ENCODE measurements around the gene DGCR8. TPM values are rescaled to one million over a fixed set of nuclear protein-coding genes. Genes with fewer than 3 reads are reported as not detected.

The DGCR8 gene
- total RNA-seq: 10 to 100 TPM; 52.3 to 55.2 TPM

- Mint-ChIP-seq H3K9me3 (ENCODE audit: insufficient read depth) (no peaks in the 10 kb centered on the region), H3K36me3 (ENCODE audit: low read depth) (peaks cover 19% of the 10 kb centered on the region), H3K4me3 (peak within 1 kb of the TSS; percentile 88), H3K27me3 (ENCODE audit: low read depth) (no peaks in the 10 kb centered on the region), H3K4me1 (ENCODE audit: low read depth) (peaks cover 40% of the 10 kb centered on the region), H3K27ac (peak within 1 kb of the TSS; percentile 87)
- CTCF ChIA-PET: no interaction called here
- DNase-seq (peak; percentile 67), ATAC-seq (peak; percentile 95)
- POLR2A ChIA-PET: interaction anchor here (0.7 to 1.2 kb wide), 3 partner anchors 10 to 37 kb away, joined by 3 read pairs; partner anchors contain the start of gene RANBP1
Measured at GRCh38 chr22:20079745-20080444, at the start of gene DGCR8. Gene DGCR8 (plus strand): TSS chr22:20080241. CDS start chr22:20085964, 5,723 bp downstream.

DNA sequence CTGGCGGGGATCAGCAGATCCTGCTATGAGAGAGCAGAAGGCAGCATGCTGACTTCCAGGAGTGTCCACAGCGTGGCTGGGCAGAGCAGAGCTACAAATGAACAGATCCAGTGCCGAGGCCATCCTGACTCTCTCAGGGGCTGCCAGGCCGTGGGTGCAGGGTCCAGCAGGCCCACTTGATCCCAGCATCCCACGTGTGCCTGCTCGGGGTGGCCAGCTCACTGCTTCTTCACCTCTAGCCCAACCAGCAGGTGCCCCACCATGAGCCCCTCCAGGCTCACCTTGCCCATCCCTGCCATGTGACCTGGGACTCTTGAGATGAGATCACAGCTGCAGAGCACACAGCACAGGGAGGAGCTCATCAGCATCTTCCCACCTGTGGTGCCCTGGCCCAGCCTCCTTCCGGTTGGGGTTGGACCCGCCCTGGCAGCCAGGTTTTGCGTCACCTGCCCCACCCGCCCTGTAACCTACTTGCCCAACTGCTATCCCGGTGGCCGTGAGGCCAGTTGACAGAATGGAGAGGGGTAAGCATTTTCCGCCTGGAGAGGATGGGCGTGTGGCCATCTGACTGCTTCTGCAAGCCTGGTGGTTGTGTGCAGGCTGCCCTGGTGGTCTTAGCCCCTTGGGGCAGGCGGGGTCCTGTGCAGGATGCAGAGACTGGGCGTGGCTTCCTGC is 48.2 kb upstream of the DGCR8 start:
- H3K36me3 Mint-ChIP-seq (ENCODE audit: low read depth): peaks cover 3% of the 10 kb centered on the region
- no peaks in the 10 kb centered on the region for H3K27me3 Mint-ChIP-seq (ENCODE audit: low read depth)
- H3K4me3 Mint-ChIP-seq: no peak overlapping the region
- no peaks in the 10 kb centered on the region for H3K9me3 Mint-ChIP-seq (ENCODE audit: insufficient read depth)
- peaks cover 20% of the 10 kb centered on the region for H3K4me1 Mint-ChIP-seq (ENCODE audit: low read depth)
- CTCF ChIA-PET: no interaction called here
- DNase-seq (peak; percentile 41), ATAC-seq (peak; percentile 39)
- H3K27ac Mint-ChIP-seq: peak overlapping the region; percentile 49
- POLR2A ChIA-PET: interaction anchor here (1.6 kb wide), 1 partner anchor 10 kb away, joined by 3 read pairs; no protein-coding TSS in a partner anchor

DNA sequence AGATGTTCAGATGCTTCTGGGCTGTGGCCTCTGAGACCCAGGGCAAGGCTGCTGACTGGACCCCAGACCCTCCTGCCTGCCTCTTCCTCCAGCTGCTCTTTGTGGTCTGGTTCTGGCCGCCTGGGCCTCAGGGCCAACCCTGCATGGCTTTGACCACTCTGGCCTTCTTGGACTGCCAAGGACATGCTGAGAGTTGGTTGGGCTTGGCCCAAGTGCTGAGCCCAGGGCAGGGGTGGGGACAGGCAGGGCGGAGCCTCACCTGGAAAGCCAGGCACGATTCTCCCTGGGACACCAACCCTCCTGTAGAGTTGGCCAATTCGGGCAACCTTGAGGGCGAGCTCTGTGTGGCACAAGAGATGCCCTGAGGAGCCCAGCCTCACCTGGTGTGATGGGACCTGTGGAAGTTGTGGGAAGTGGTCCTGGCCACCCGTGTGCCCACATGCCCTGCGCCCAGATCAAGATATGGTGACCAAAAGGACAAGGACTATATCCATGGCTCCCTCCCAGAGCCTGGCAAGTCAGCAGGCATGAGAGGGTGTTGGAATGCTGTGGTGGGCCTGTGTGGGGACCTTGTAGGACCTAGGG is 47.5 kb upstream of the DGCR8 start:
- POLR2A ChIA-PET: interaction anchor here (1.6 kb wide), 1 partner anchor 11 kb away, joined by 3 read pairs; no protein-coding TSS in a partner anchor

GRCh38 chr22:20033045-20033706 is 46.9 kb upstream of the DGCR8 start:
- no peaks in the 10 kb centered on the region for H3K27me3 Mint-ChIP-seq (ENCODE audit: low read depth)
- POLR2A ChIA-PET: interaction anchor here (0.6 to 1.6 kb wide), 2 partner anchors 12 to 58 kb away, joined by 3 read pairs; no protein-coding TSS in a partner anchor
- H3K4me3 Mint-ChIP-seq: no peak overlapping the region
- H3K27ac Mint-ChIP-seq: no peak overlapping the region
- ATAC-seq (no peak), DNase-seq (no peak)
- H3K36me3 Mint-ChIP-seq (ENCODE audit: low read depth): peaks cover 7% of the 10 kb centered on the region
- CTCF ChIA-PET: interaction anchor here (1.0 kb wide), 1 partner anchor 78 kb away, joined by 3 read pairs; no protein-coding TSS in a partner anchor
- H3K4me1 Mint-ChIP-seq (ENCODE audit: low read depth): peaks cover 18% of the 10 kb centered on the region
- no peaks in the 10 kb centered on the region for H3K9me3 Mint-ChIP-seq (ENCODE audit: insufficient read depth)

More for the DNA sequence above, 47.5 kb upstream of the DGCR8 start:
- Mint-ChIP-seq H3K4me1 (ENCODE audit: low read depth) (peaks cover 18% of the 10 kb centered on the region), H3K36me3 (ENCODE audit: low read depth) (peaks cover 7% of the 10 kb centered on the region), H3K27me3 (ENCODE audit: low read depth) (no peaks in the 10 kb centered on the region), H3K27ac (peak overlapping the region; percentile 49), H3K9me3 (ENCODE audit: insufficient read depth) (no peaks in the 10 kb centered on the region), H3K4me3 (no peak overlapping the region)
- DNase-seq (no peak), ATAC-seq (no peak)
- CTCF ChIA-PET: interaction anchor here (1.0 kb wide), 1 partner anchor 78 kb away, joined by 3 read pairs; no protein-coding TSS in a partner anchor

GRCh38 chr22:20034143-20034542 is 45.9 kb upstream of the DGCR8 start:
- peaks cover 8% of the 10 kb centered on the region for H3K36me3 Mint-ChIP-seq (ENCODE audit: low read depth)
- peaks cover 18% of the 10 kb centered on the region for H3K4me1 Mint-ChIP-seq (ENCODE audit: low read depth)
- ChIA-PET CTCF (interaction anchor here (0.6 to 1.4 kb wide), 2 partner anchors 30 to 845 kb away, joined by 3 read pairs; no protein-coding TSS in a partner anchor), POLR2A (no interaction called here)
- no peaks in the 10 kb centered on the region for H3K27me3 Mint-ChIP-seq (ENCODE audit: low read depth)
- H3K4me3 Mint-ChIP-seq: no peak overlapping the region
- ATAC-seq (no peak), DNase-seq (no peak)
- H3K9me3 Mint-ChIP-seq (ENCODE audit: insufficient read depth): no peaks in the 10 kb centered on the region
- no peak overlapping the region for H3K27ac Mint-ChIP-seq

DNA sequence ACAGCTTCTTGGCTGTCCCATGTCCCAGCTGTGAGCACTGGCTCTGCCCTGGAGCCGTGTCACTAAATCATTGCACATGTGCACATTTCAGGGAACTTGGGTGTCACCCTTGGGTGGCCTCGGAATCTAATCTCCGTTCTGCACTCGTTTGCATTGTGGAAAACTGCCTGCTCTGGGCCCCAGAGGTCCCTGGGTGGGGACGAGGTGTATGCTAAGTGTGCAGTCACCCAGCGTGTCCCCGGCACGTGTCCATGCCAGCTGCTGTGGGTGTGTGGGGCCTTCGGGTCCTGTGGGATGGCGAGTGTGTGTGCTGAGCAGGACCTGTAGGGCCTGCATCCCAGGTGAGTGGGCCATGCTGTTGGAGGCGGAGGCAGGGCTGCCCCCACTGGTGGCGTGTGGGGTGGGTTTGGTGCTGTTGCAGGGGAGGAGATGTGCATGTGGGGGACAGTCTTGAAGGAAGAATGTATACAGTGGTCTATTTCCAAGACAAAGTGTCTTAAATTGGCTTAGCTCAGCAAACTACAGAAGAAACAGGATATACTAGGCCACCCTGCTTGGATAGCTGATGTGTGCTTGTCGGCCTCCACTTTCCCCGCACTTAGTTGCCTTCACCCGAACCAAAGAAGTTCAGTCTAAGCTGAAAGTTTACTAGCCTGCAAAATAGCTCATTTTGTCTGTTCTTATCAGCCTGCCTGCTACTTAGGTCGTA is 44.5 kb upstream of the DGCR8 start:
- ChIA-PET CTCF (interaction anchor here (1.4 kb wide), 1 partner anchor 32 kb away, joined by 3 read pairs; no protein-coding TSS in a partner anchor), POLR2A (no interaction called here)
- Mint-ChIP-seq H3K27me3 (ENCODE audit: low read depth) (no peaks in the 10 kb centered on the region), H3K4me3 (no peak overlapping the region), H3K27ac (no peak overlapping the region), H3K36me3 (ENCODE audit: low read depth) (peaks cover 14% of the 10 kb centered on the region), H3K9me3 (ENCODE audit: insufficient read depth) (no peaks in the 10 kb centered on the region), H3K4me1 (ENCODE audit: low read depth) (peaks cover 18% of the 10 kb centered on the region)
- ATAC-seq (no peak), DNase-seq (no peak)

- Mint-ChIP-seq H3K4me3 (no peak overlapping the region), H3K27me3 (ENCODE audit: low read depth) (no peaks in the 10 kb centered on the region), H3K9me3 (ENCODE audit: insufficient read depth) (no peaks in the 10 kb centered on the region), H3K36me3 (ENCODE audit: low read depth) (peaks cover 14% of the 10 kb centered on the region), H3K4me1 (ENCODE audit: low read depth) (peaks cover 18% of the 10 kb centered on the region), H3K27ac (no peak overlapping the region)
- no peak for DNase-seq
- ChIA-PET POLR2A (no interaction called here), CTCF (no interaction called here)
- ATAC-seq: no peak
Measured at GRCh38 chr22:20036084-20036482, 44.0 kb upstream of the DGCR8 start.

GRCh38 chr22:20036535-20037392 is 43.3 kb upstream of the DGCR8 start:
- ChIA-PET POLR2A (no interaction called here), CTCF (no interaction called here)
- H3K27me3 Mint-ChIP-seq (ENCODE audit: low read depth): no peaks in the 10 kb centered on the region
- no peaks in the 10 kb centered on the region for H3K9me3 Mint-ChIP-seq (ENCODE audit: insufficient read depth)
- ATAC-seq (no peak), DNase-seq (no peak)
- no peak overlapping the region for H3K4me3 Mint-ChIP-seq
- H3K36me3 Mint-ChIP-seq (ENCODE audit: low read depth): peaks cover 14% of the 10 kb centered on the region
- H3K4me1 Mint-ChIP-seq (ENCODE audit: low read depth): peaks cover 13% of the 10 kb centered on the region
- no peak overlapping the region for H3K27ac Mint-ChIP-seq

DNA sequence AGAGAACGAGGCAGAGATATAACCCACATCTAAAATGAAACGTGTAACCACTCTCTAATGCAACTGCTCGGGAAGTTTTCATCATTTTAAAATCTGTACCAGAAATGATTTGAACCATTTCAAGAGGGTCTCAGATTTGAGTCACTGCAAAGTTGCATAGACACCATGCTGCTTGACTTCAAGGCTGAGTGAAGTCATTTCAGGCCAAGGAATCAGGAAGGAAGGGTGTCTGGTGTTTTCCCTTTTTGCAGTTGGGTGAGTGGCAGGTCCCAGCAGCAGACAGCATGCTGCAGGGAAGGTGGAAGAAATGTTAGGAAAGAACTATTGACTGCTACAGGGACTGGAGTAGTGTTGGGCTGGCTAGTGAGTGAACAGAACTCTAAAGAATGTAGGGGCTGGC is 42.6 kb upstream of the DGCR8 start:
- no peak for ATAC-seq
- Mint-ChIP-seq H3K4me3 (no peak overlapping the region), H3K9me3 (ENCODE audit: insufficient read depth) (no peaks in the 10 kb centered on the region), H3K4me1 (ENCODE audit: low read depth) (peaks cover 6% of the 10 kb centered on the region), H3K27me3 (ENCODE audit: low read depth) (no peaks in the 10 kb centered on the region), H3K27ac (no peak overlapping the region), H3K36me3 (ENCODE audit: low read depth) (peaks cover 14% of the 10 kb centered on the region)
- POLR2A ChIA-PET: no interaction called here
- DNase-seq: no peak
- CTCF ChIA-PET: no interaction called here

DNA sequence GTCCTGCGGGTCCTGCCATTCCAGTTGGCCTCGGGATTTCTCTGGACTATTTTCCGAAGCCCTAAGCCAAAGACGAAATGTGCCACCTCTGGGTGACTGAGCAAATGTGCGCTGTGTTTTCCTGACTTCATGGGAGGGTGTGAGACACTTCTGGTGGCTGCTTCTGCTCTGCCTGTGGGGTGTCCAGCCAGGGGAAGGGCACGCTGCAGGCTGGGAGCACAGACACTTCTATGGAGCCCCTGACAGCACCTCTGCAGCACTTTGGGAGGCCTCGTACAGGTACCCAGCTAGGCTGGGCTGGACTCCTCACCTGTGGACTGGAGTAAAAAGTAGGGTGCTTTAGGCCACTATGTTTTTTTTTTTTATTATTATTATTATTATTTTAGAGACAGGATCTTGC is 41.5 kb upstream of the DGCR8 start:
- Mint-ChIP-seq H3K36me3 (ENCODE audit: low read depth) (peaks cover 20% of the 10 kb centered on the region), H3K27me3 (ENCODE audit: low read depth) (no peaks in the 10 kb centered on the region), H3K4me1 (ENCODE audit: low read depth) (peaks cover 3% of the 10 kb centered on the region), H3K9me3 (ENCODE audit: insufficient read depth) (no peaks in the 10 kb centered on the region), H3K27ac (no peak overlapping the region), H3K4me3 (no peak overlapping the region)
- DNase-seq (no peak), ATAC-seq (no peak)
- ChIA-PET CTCF (no interaction called here), POLR2A (no interaction called here)
